SK-N-MC (cell line): ENCODE results near the gene AHSG.

ENCODE experiments used
- DNase-seq: peaks from one replicate; pipeline ENCODE4 v3.0.0-alpha.2; 2011; ENCODE audit warnings: low read depth, low spot score
- H3K27ac ChIP-seq: fragments of 200-600 bp; sonication (generic); 2 replicates; pipeline ENCODE4 v1.5.1; 2016; ENCODE audit warnings: mixed run types
- H3K36me3 ChIP-seq: fragments of 200-600 bp; sonication (generic); 2 replicates; pipeline ENCODE4 v1.6.1; 2017; ENCODE audit warnings: antibody characterized with exemption, low read length, mixed read lengths; ENCODE audit not compliant: insufficient read depth
- H3K4me3 ChIP-seq: fragments of 200-600 bp; sonication (generic); 2 replicates; pipeline ENCODE4 v1.5.1; 2016
- H3K9ac ChIP-seq: fragments of 200-600 bp; sonication (generic); 2 replicates; pipeline ENCODE4 v1.8.0; 2017; ENCODE audit warnings: mixed run types, mixed read lengths; ENCODE audit not compliant: insufficient read length
- H3K9me3 ChIP-seq: fragments of 200-600 bp; sonication (generic); 2 replicates; pipeline ENCODE4 v1.6.1; 2017; ENCODE audit warnings: low read depth, mild to moderate bottlenecking, antibody characterized with exemption, low read length, moderate library complexity, mixed read lengths
- EZH2 ChIP-seq: fragments of 200-600 bp; sonication (generic); IDR thresholded peaks from one replicate; pipeline ENCODE4 v1.6.1; 2017; ENCODE audit warnings: antibody characterized with exemption
- FOXP2 ChIP-seq: optimal IDR thresholded peaks from 2 replicates; pipeline ENCODE3; 2011; ENCODE audit warnings: mild to moderate bottlenecking, moderate library complexity; ENCODE audit not compliant: insufficient read depth; ENCODE audit errors: extremely low read length, control extremely low read depth
- POLR2AphosphoS5 ChIP-seq: IDR thresholded peaks from 2 replicates; pipeline ENCODE4 v1.6.1; 2012; ENCODE audit warnings: mild to moderate bottlenecking, low read depth, low read length, borderline replicate concordance

The AHSG gene

DNA sequence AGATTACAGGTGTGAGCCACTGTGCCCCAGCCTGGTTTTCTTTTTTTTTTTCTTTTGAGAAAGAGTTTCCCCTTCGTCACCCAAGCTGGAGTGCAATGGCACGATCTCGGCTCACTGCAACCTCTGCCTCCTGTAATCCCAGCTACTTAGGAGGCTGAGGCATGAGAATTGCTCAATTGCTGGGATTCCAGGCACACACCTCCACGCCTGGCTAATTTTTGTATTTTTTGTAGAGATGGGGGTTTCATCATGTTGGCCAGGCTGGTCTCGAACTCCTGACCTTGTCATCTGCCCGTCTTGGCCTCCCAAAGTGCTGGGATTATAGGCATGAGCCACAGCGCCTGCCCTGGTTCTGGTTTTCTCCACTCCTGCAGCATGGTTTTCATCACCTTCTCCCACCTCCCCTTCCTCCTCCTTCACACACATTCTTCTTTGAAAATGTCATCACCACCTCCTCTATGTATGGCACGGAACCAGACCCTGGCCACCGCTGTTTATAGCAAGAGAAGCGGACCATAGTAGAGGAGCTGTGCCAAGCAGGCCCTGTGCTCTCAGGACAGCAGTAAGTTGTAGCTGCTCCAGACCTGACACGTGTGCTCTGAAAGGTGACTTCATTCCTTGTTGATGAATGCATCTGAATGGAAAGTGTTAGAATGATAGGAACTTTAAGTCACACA lies 14.6 kb upstream of the AHSG start:
- TF ChIP-seq EZH2 (no peak), POLR2AphosphoS5 (no peak), FOXP2 (no peak)
- H3K27ac ChIP-seq, result no peak overlapping the region
- H3K9me3 ChIP-seq, result no peaks in the 10 kb centered on the region
- H3K36me3 ChIP-seq, result no peaks in the 10 kb centered on the region
- H3K9ac ChIP-seq, result no peak overlapping the region
- H3K4me3 ChIP-seq, result no peak overlapping the region
- no peak for DNase-seq

DNA sequence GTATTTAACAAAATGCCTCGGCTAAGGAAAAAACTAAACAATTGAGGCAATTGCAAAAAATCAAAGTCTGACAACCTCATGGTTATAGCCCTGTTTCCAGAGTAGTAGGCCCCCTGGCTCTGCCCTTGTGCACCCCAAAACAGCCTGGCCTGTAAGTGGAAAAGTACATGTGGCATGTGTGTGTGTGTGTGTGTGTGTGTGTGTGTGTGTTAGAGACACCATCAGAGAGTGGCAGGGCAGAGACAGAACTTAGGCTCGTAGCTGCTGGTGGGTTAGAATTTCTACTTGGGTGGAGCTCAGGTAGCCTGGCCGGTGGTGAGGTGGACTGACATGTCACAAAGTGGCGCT lies 14.1 kb upstream of the AHSG start:
- no peak for TF ChIP-seq FOXP2
- TF ChIP-seq EZH2, result no peak
- TF ChIP-seq POLR2AphosphoS5, result no peak
- no peak overlapping the region for H3K27ac ChIP-seq
- no peak for DNase-seq
- H3K9ac ChIP-seq, result no peak overlapping the region
- no peaks in the 10 kb centered on the region for H3K36me3 ChIP-seq
- no peak overlapping the region for H3K4me3 ChIP-seq
- no peaks in the 10 kb centered on the region for H3K9me3 ChIP-seq

- DNase-seq, result no peak
- H3K4me3 ChIP-seq, result no peak overlapping the region
- no peak for TF ChIP-seq EZH2
- TF ChIP-seq FOXP2, result no peak
- TF ChIP-seq POLR2AphosphoS5, result no peak
These were observed 13.6 kb upstream of the AHSG start for GRCh38 chr3:186599142-186599784.

DNA sequence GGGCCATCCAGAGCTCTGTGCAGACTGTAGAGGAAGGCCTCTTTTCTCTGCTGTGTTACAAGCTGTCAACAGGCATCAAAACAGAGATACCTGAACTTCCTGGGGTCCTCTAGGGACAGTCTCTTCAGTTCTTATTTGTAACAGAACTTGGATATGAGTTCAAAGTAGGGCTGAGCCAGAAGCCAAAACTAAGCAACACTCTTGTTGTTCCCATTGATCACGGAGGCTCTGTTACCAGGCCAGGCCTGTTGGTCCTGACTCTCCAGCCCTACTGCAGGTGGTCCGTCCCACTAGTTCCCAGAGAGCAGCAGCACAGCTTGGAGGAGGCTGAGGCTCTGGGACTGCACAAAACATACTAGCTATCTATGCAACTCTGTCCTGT lies 13.1 kb upstream of the AHSG start:
- no peaks in the 10 kb centered on the region for H3K9me3 ChIP-seq
- H3K36me3 ChIP-seq, result no peaks in the 10 kb centered on the region
- H3K9ac ChIP-seq, result no peak overlapping the region
- H3K27ac ChIP-seq, result no peak overlapping the region
- DNase-seq, result no peak
- no peak overlapping the region for H3K4me3 ChIP-seq
- no peak for TF ChIP-seq POLR2AphosphoS5

More at GRCh38 chr3:186599142-186599784, 13.6 kb upstream of the AHSG start:
- Histone ChIP-seq H3K9ac (no peak overlapping the region), H3K36me3 (no peaks in the 10 kb centered on the region), H3K27ac (no peak overlapping the region), H3K9me3 (no peaks in the 10 kb centered on the region)

DNA sequence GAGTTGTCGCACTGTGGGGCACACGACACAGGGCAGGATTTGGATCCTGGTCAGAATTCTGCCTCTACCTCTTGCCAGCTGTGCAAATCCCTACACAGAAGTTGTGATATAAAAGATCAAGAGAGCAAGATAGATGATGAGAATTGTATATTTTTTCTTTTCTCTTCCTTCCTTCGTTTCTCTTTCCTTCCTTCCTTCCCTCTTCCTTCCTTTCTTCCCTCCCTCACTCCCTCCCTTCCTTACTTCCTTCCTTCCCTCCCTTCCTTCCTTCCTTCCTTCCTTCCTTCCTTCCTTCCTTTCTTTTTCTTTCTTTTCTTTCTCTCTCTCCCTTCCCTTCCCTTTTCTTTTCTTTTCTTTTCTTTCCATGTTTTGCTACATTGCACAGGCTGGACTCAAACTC lies 12.0 kb upstream of the AHSG start:
- no peak for TF ChIP-seq POLR2AphosphoS5
- no peak for TF ChIP-seq FOXP2
- no peak for TF ChIP-seq EZH2
- Histone ChIP-seq H3K4me3 (peak overlapping the region; percentile 0; the same call in 1 of the 2 replicates), H3K9ac (no peak overlapping the region), H3K27ac (peak overlapping the region; percentile 27), H3K36me3 (no peaks in the 10 kb centered on the region), H3K9me3 (no peaks in the 10 kb centered on the region)
- peak; percentile 22 for DNase-seq

DNA sequence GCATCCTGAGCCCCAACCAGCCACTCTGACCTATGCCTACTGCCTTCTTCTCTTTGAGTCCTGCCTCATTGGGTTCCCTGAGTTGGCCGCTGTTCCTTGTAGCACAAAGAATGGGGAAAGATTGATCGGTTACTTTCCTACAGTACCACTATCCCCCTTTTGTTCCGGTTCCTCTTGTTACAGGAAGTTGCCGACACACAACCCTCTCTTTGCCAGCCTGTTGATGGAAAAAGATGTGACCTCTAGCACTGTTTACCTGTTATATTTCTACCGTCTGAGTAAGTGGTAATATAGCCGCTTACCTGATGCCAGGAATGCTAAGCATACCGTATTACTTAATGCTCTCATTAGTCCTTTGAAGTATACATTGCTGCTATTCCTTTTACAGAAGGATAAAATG lies 9.7 kb upstream of the AHSG start:
- Histone ChIP-seq H3K9me3 (no peaks in the 10 kb centered on the region), H3K9ac (no peak overlapping the region), H3K4me3 (no peak overlapping the region), H3K27ac (no peak overlapping the region), H3K36me3 (no peaks in the 10 kb centered on the region)
- TF ChIP-seq EZH2 (no peak), FOXP2 (no peak), POLR2AphosphoS5 (no peak)
- no peak for DNase-seq

DNA sequence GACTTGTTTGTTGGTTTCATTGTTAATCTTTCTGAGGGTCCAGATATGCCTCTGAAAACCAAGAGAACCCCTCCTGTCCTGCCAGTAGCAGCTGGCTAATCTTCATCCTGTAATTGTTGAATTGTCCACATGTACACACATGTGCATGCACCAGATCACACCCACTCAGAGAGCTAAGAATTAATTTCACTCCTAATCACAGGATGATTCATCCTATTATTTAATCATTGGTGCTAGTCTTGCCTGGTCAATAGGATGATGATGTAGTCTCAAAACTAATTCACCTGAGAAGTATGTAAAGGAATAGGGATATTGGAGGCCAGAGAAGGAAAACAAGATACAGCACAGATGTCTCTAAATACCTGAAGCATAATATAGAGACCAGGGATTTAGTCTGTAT lies 7.8 kb upstream of the AHSG start:
- H3K27ac ChIP-seq, result no peak overlapping the region
- TF ChIP-seq EZH2, result no peak
- no peak for TF ChIP-seq POLR2AphosphoS5
- TF ChIP-seq FOXP2, result no peak
- no peaks in the 10 kb centered on the region for H3K36me3 ChIP-seq
- no peak overlapping the region for H3K4me3 ChIP-seq
- no peak overlapping the region for H3K9ac ChIP-seq
- H3K9me3 ChIP-seq, result no peaks in the 10 kb centered on the region
- no peak for DNase-seq

GRCh38 chr3:186605561-186606545 lies 7.0 kb upstream of the AHSG start:
- Histone ChIP-seq H3K4me3 (no peak overlapping the region), H3K27ac (no peak overlapping the region), H3K36me3 (no peaks in the 10 kb centered on the region), H3K9ac (no peak overlapping the region), H3K9me3 (no peaks in the 10 kb centered on the region)
- no peak for DNase-seq
- TF ChIP-seq FOXP2 (no peak), EZH2 (no peak), POLR2AphosphoS5 (no peak)
